HG02870 (cell line): ENCODE measurements around the gene MDP1.
"Not testable (repeated sequence)": the region's sequence is repeated elsewhere in the genome, so short reads cannot be mapped to it uniquely, and the experiment has no call there.

Source experiments
- ATAC-seq: cut with Tn5 transposase; IDR thresholded peaks from one replicate; pipeline ENCODE4 v1.9.1; 2021; ENCODE audit warnings: mild to moderate bottlenecking, moderate library complexity; ENCODE audit not compliant: unreplicated experiment

The MDP1 gene

GRCh38 chr14:24232121-24232644, 16.3 kb upstream of the MDP1 start, which contains the start of gene NEDD8:
Gene NEDD8 (minus strand): TSS chr14:24232367. CDS start chr14:24232267, 100 bp downstream.
- peak; percentile 71 for ATAC-seq

GRCh38 chr14:24231263-24232120, 15.6 kb upstream of the MDP1 start:
- peak; percentile 8 for ATAC-seq

- ATAC-seq = no peak
These were observed 13.0 kb upstream of the MDP1 start for GRCh38 chr14:24228902-24229301.

- no peak for ATAC-seq
These were observed 10.6 kb upstream of the MDP1 start for GRCh38 chr14:24226473-24226872.

GRCh38 chr14:24224618-24225071, 8.8 kb upstream of the MDP1 start:
- ATAC-seq = no peak

GRCh38 chr14:24222987-24223386, 7.1 kb upstream of the MDP1 start:
- ATAC-seq = not testable (repeated sequence)

DNA sequence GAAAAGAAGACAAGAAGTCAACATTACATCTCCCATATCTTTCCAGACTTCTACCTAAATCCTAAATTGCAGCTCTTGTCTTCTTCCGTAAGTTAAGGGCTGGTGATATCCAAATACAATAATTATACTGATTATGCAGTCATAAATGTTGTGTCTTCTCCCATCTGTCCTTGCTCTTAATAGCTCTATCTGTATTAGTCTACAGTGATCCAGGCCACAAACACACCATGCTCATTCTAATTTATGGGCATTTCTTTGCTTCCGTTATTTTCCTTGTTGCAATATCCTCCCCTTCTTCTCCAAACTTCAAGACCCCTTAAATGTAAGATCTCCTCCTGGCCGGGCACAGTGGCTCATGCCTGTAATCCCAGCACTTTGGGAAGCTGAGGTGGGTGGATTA, 3.7 kb upstream of the MDP1 start:
- no peak for ATAC-seq

DNA sequence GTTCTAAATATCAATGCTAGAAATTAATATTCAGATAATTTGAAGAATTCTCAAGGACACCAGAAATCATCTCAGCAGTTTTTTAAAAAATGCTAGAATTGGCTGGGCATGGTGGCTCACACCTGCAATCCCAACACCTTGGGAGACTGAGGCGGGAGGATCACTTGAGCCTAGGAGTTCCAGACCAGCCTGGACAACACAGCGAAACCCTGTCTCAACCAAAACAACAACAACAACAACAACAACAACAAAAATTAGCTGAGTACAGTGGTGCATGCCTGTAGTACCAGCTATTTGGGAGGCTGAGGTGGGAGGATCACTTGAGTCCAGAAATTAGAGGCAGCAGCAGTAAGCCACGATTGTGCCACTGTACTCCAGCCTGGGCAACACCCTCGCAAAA, 3.2 kb upstream of the MDP1 start:
- ATAC-seq = no peak

- not testable (repeated sequence) for ATAC-seq
These were observed 1.0 kb upstream of the MDP1 start for GRCh38 chr14:24216876-24217275.

GRCh38 chr14:24216345-24216699, 456 bp upstream of the MDP1 start:
- no peak for ATAC-seq

DNA sequence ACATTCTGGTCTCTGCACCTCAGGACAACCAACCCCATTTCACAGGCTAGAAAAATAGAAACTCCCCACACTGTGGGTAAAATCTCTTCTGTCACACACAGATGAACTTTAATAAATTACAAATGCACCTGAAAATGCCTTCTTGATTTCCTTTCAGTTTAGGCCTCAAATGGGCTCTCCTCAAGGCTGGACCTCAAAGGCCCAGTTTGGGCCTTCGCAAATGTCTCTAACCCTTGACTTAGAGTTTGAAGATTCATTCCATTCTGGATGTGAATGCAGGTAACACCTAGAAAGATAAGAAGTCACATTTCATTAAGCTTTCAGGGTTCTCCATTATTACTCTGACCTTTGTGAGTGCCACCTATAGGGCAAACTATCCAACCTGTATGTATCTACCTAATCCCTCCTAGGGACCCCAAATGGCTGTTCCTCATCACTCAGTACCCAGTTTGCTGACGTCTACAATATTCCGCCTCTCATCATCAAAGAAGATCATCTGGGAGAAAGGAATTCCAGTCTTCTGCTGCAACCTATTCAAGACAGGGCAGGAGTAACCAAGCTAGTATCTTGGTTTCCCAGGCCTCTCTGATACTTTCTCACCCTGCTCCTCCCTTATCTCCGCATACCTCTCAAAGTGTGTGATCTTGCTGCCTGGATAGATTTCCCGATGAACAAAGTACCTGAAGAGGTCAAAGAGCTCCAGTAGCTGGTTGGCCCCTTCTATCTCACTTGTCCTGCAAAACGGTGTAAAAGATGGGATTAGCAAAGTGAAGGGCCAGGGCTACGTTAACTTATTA, 1.8 kb downstream of the MDP1 start:
- no peak for ATAC-seq

DNA sequence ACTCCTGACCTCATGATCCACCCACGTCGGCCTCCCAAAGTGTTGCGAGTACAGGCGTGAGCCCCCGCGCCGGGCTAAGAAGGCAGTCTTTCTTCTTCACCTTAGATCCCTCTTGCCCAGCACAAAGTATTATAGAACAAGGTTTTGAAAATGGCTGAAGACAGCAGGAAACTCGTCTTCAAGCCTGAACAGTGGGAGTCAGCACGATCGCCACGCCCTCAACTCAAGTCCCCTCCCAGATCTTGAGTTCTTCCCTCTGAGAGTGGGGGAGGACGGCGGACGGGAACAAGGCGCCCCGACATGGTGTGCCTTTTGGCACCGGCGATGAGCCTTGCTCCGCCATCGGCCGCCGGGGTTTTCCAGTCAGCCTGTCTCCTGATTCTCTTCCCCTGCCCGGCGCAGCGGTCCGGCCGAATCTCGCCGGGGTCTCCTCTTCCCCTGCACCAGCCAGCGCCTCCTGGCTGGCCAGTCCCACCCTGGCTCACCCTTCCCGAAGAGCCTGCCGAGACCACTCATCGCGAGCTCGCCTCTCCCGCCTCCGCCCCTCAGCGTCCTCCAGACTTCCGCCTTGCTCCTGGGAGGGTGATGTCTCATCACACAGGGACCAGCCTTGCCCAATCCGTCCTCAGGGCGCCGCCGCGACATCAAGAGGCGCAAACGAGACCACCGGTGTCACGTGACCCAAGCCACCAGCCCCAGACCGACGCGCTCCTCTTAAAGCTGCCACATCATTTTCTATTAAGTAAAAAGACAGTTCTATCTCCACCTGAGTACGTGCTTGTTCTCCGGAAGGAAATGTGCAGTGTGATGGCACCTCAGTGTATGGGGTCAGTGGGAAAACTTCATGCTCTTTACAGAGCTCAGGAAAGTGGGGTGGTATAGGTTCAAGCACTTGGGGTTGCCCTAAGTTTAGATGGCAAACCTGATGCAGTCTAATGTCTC, 2.7 kb downstream of the MDP1 start, which contains the start of gene CHMP4A:
CHMP4A (minus strand) TSS at position 565 of the 942 bp plus-strand sequence; CDS start at position 516, 49 bp downstream.
- ATAC-seq = peak; percentile 76

DNA sequence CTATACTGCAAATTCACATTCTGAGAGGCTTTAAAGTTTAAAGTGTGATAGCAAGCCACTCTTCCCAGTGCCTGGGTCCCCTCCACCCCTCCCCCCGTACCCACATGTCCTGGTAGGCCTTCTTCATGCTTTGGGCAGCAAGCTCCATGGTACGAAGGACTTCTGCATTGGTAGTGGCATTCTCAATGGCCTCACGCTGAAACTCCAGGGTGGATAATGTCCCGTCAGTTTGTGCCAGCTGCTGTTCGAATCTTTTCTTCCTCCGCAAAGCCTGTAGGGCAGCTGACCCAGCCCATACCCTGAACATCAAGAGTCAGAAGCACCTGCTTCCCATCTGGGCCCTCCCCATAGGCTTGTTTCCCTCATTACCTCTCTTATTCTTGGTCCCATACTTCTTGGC, 4.6 kb downstream of the MDP1 start:
- ATAC-seq = no peak

GRCh38 chr14:24207625-24208024, 8.2 kb downstream of the MDP1 start:
- ATAC-seq = no peak

DNA sequence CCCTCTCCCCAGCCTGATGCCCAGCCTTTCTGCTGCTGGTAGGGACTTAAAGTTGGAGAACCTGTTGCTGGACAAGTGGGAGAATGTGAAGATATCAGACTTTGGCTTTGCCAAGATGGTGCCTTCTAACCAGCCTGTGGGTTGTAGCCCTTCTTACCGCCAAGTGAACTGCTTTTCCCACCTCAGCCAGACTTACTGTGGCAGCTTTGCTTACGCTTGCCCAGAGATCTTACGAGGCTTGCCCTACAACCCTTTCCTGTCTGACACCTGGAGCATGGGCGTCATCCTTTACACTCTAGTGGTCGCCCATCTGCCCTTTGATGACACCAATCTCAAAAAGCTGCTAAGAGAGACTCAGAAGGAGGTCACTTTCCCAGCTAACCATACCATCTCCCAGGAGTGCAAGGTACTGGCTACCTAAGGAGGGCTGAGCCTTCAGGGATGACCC, 8.7 kb downstream of the MDP1 start:
- no peak for ATAC-seq

DNA sequence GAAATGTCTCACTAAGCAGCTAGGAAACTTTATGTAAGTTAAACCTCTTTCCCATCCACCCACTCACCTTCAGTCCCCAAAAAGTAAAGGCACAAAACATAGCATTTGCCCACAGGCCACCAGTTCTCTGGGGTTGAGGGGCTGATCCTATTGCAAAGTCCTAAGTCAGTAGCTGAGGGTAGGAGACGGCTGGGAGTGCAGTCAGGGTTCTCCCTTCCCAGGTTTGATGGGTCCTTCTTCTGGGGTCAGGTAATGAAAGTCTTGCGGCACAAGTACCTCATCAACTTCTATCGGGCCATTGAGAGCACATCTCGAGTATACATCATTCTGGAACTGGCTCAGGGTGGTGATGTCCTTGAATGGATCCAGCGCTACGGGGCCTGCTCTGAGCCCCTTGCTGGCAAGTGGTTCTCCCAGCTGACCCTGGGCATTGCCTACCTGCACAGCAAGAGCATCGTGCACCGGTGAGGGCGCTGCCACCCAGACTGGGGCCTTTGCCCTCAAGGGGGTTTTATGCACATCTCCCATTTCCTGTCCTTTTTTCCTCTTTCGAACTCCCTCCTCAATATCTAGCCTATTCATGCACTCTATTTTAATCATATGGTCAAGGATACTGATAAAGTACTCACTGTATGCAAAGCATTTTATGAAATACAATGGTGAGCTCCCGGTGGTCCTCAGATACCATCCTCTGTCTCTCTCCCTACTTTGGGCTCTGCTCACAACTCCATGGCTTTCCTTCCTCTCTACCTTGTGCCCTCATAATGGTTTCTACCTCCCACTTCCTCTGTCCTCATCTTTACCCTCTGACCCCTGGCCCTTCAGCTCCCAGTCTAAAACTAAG, 9.4 kb downstream of the MDP1 start:
- no peak for ATAC-seq

GRCh38 chr14:24204163-24205146, 11.4 kb downstream of the MDP1 start:
- ATAC-seq = no peak

DNA sequence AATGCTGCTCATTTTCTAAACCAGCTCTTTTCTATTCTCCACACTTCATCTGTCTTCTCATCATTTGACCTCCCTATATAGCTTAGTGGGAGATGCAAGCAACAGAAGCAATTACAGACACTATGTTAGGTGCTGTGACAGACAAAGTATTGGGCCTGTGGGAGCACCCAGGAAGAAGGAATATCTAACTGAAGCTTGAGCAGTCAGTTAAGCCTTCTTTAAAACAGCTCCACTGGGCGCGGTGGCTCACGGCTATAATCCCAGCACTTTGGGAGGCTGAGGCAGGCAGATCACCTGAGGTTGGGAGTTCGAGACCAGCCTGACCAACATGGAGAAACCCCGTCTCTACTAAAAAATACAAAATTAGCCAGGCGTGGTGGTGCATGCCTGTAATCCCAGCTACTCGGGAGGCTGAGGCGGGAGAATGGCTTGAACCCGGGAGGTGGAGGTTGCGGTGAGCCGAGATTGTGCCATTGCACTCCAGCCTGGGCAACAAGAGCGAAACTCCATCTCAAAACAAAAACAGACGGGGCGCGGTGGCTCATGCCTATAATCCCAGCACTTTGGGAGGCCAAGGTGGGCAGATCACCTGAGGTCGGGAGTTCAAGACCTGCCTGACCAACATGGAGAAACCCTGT, 12.5 kb downstream of the MDP1 start:
- not testable (repeated sequence) for ATAC-seq
